ENCODE results near the gene AMELX.

GRCh38 chrX:11349020-11349419 lies 55.8 kb downstream of the AMELX start:
- TF ChIP-seq CTCF (conservative IDR thresholded peaks at IDR 0.05; ENCODE audit: low read length) (no peak), EZH2phosphoT487 (IDR thresholded peaks at IDR 0.05; ENCODE audit: borderline replicate concordance, low read depth, low read length) (no peak)
